Heart left ventricle (tissue), 16 donors: ENCODE measurements around the gene MYL6. TPM values are rescaled to one million over a fixed set of nuclear protein-coding genes. Genes with fewer than 3 reads are reported as not detected.
A peak's percentile ranks its signal among the peaks of the same experiment; 100 is the strongest.
"Not testable (repeated sequence)": the region's sequence is repeated elsewhere in the genome, so short reads cannot be mapped to it uniquely, and the experiment has no call there.

Experiments used
- ATAC-seq, 4 donors: fragments of 200-7000 bp; cut with Tn5 transposase; one replicate each; pipeline ENCODE4 v1.9.1; 2020 to 2022; ENCODE audit warnings: moderate library complexity in 4 of 4, mild to moderate bottlenecking in 3 of 4, moderate number of reproducible peaks in 1 of 4
- DNase-seq, 5 donors: peaks; one replicate each; pipeline ENCODE4 v3.0.0-alpha.2; 2020
- H3K27ac ChIP-seq, 12 donors: fragments of 200-600 bp; sonication (generic) in 4 of 12; one replicate each; pipeline versions ENCODE4 v1.5.0 to v1.8.0; 2016 to 2022; ENCODE audit warnings: mild to moderate bottlenecking in 2 of 12
- H3K27me3 ChIP-seq, 9 donors: fragments of 200-600 bp; sonication (generic) in 2 of 9; one replicate each; pipeline versions ENCODE4 v1.5.1 to v1.8.0; 2016 to 2022; ENCODE audit warnings: mild to moderate bottlenecking in 3 of 9
- H3K36me3 ChIP-seq, 9 donors: fragments of 200-600 bp; sonication (generic) in 2 of 9; one replicate each; pipeline versions ENCODE4 v1.5.0 to v1.8.0; 2018 to 2022; ENCODE audit warnings: mild to moderate bottlenecking in 2 of 9
- H3K4me1 ChIP-seq, 12 donors: fragments of 200-600 bp; sonication (generic) in 4 of 12; one replicate each; pipeline versions ENCODE4 v1.5.0 to v1.8.0; 2016 to 2022; ENCODE audit warnings: mild to moderate bottlenecking in 3 of 12
- H3K4me3 ChIP-seq, 12 donors: fragments of 200-600 bp; sonication (generic) in 4 of 12; one replicate each; pipeline versions ENCODE4 v1.5.0 to v1.8.0; 2017 to 2022; ENCODE audit warnings: mild to moderate bottlenecking in 9 of 12, moderate library complexity in 4 of 12
- H3K9me3 ChIP-seq, 12 donors: fragments of 200-600 bp; sonication (generic) in 4 of 12; one replicate each; pipeline versions ENCODE4 v1.5.0 to v1.8.0; 2016 to 2022; ENCODE audit warnings: mild to moderate bottlenecking in 1 of 12
- POLR2A ChIP-seq, 2 donors: fragments of 450-650 bp; IDR thresholded peaks; one replicate each; pipeline ENCODE4 v1.6.1; 2017; ENCODE audit warnings: antibody characterized with exemption in 2 of 2, mild to moderate bottlenecking in 2 of 2, moderate library complexity in 2 of 2
- WGBS, 4 donors: extraction: QIAGEN DNeasy Blood & Tissue Kit in 2 of 4; methylation state at CpG; one replicate each; pipeline versions ENCODE4 v1.1.5 to v1.1.7; 2013 to 2018; 5-methylcytosine and 5-hydroxymethylcytosine counted together
- intact Hi-C, 10 donors: fragments of 100-400 bp; cut with DNase I; formaldehyde crosslinking; loops; one replicate each; pipeline versions ENCODE4 v1.11.1 to v1.14.2; 2022
- polyA plus RNA-seq, 2 donors: library from polyadenylated mRNA; stranded (reverse); fragments of 200-250 nt; gene quantifications; one replicate each; pipeline ENCODE4 v1.2.3, GENCODE V29; 2013
- total RNA-seq, 9 donors: library from RNA; depleted of rRNA in 2 of 9; stranded (reverse); fragments of >200 nt in 2 of 9; fragmentation: NEBNext Ultra II Directional in 3 of 9; extraction: Animal tissue kit (Norgen Biotek cat#: 25700) in 3 of 9; gene quantifications; one replicate each; pipeline versions ENCODE4 v1.1.0 to v1.2.4, GENCODE V29; 2016 to 2023
- TF ChIP-seq, protein P1 (sequence below), 12 donors: fragments of 200-600 bp; sonication (generic) in 4 of 12; IDR thresholded peaks; one replicate each; pipeline versions ENCODE4 v1.5.0 to v1.8.0; 2018 to 2022; ENCODE audit warnings: antibody characterized with exemption in 12 of 12, mild to moderate bottlenecking in 5 of 12
- donor health status: ischemic (EF 13 %, LVEDD 7.1; RV severe dilation, severe dysfunction).
- donor health status: healthy with polysubstance abuse.
- donor health status: DM: no; HTN: yes; CAD: no.
- donor health status: DM: no; HTN: no; CAD: no.
- donor health status: ischemic (EF 25% LVEDD 6.9; RV normal size, moderate dysfunction).
- donor health status: ischemic (EF 25% LVEDD 5.7; RV mildly dilated, moderate dysfunction).
- donor health status: healthy.
- donor health status: DM: yes; HTN: yes; CAD: no.
- donor health status: ischemic (EF 35%, LVEDD 5.7; RV mildly dilated, moderate dysfunction).
- donor health status: nonischemic (EF 11% LVEDD 7.7; RV severe dilation, severe dysfunction).
- donor health status: DM: yes; HTN: yes; CAD: no.
- donor health status: PGD.
- donor health status: ischemic (EF 29% LVEDD 5.4; RV normal size, mild dysfunction).
- donor health status: nonischemic (EF 23%, LVEDD 6.1; RV moderate dilation, normal function).

MYL6 gene
- total and polyA plus RNA-seq, 11 donors: 355 to 1,383 (median 718) TPM

DNA sequence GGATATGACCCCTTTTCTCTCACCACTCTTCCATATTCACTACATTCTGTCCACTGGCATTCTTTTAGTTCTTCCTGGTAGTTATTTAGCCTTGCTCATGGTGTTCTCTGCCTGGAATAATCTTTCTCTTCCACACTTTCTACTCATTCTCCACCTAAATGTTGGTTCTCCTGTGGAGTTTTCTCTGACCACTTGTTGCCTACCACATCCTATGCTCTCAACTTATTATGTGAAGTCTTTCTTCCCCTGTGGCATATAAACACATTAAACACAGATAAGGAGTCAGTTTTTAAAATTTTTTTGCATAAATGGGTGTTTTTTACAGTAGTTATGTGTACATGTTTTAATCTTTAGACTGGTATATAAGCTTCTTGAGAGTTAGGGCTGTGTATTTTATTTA, 34.4 kb downstream of the MYL6 start:
- Histone ChIP-seq H3K4me1 (peaks cover 0 to 32% (median 14%) of the 10 kb centered on the region in 12 donors), H3K27me3 (no peaks in the 10 kb centered on the region), H3K27ac (no peak overlapping the region), H3K9me3 (no peaks in the 10 kb centered on the region), H3K36me3 (peaks cover 0 to 1% (median 0%) of the 10 kb centered on the region in 9 donors), H3K4me3 (no peak overlapping the region)
- TF ChIP-seq, protein P1, sequence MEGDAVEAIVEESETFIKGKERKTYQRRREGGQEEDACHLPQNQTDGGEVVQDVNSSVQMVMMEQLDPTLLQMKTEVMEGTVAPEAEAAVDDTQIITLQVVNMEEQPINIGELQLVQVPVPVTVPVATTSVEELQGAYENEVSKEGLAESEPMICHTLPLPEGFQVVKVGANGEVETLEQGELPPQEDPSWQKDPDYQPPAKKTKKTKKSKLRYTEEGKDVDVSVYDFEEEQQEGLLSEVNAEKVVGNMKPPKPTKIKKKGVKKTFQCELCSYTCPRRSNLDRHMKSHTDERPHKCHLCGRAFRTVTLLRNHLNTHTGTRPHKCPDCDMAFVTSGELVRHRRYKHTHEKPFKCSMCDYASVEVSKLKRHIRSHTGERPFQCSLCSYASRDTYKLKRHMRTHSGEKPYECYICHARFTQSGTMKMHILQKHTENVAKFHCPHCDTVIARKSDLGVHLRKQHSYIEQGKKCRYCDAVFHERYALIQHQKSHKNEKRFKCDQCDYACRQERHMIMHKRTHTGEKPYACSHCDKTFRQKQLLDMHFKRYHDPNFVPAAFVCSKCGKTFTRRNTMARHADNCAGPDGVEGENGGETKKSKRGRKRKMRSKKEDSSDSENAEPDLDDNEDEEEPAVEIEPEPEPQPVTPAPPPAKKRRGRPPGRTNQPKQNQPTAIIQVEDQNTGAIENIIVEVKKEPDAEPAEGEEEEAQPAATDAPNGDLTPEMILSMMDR (IDR thresholded peaks at IDR 0.05): no peak
- TF ChIP-seq POLR2A (IDR thresholded peaks at IDR 0.05): no peak
- DNase-seq (no peak), ATAC-seq (no peak)
- intact Hi-C loops: loop anchor here in 8 of 10 donors (2.0 to 10.0 kb wide), 6 partner anchors 32 to 275 kb away; partner anchors contain the start of genes ANKRD52 (in 4 of the 8), SPRYD4 (in 4 of the 8) and NABP2 (in 3 of the 8)

DNA sequence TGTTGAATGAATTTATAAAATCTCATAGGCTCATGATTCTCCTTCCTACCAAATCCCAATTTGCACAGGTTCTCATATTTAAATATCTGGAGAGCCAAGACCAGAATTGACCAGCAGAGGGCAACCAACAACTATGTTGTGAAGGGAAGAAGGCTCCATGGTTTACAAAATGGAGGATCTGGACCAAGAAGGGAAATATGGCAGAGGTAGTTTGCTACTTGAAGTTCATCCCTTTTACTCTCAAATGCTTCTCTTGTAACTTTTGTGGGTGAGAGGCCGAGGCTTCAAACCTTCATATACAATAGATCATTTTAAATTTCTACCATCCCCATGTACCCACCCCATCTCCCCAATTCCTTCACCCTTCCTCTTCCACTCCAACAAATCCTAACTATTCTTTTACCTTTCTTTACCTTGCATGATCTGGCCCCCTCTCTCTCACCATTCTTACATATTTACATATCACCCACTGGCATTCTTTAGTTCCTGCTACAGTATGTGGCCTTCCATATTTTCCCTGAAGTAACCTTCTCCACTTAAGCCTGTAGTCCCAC, 34.9 kb downstream of the MYL6 start:
- TF ChIP-seq, protein P1 (IDR thresholded peaks at IDR 0.05): peak; percentile 71 to 87 (median 78)
- TF ChIP-seq POLR2A (IDR thresholded peaks at IDR 0.05): no peak
- peaks cover 0 to 27% (median 8%) of the 10 kb centered on the region in 12 donors for H3K4me1 ChIP-seq
- DNase-seq: peak in 4 of 5 donors; percentile 71 to 76 (median 74)
- no peaks in the 10 kb centered on the region for H3K27me3 ChIP-seq
- H3K27ac ChIP-seq: no peak overlapping the region
- H3K9me3 ChIP-seq: no peaks in the 10 kb centered on the region
- no peak overlapping the region for H3K4me3 ChIP-seq
- intact Hi-C loops: loop anchor here in 8 of 10 donors (1.0 to 10.0 kb wide), 8 partner anchors 31 to 274 kb away; partner anchors contain the start of genes NABP2 (in 5 of the 8), ANKRD52 (in 4 of the 8) and SPRYD4 (in 4 of the 8)
- H3K36me3 ChIP-seq: no peaks in the 10 kb centered on the region
- WGBS, 4 donors: 36 to 59% (median 46%) methylated on average over 1 of the region's 1 CpG
- ATAC-seq: no peak

- intact Hi-C loops: loop anchor here in 3 of 10 donors (10.0 kb wide), 1 partner anchor 268 kb away; the partner anchor contains the start of gene SPRYD4 (in 3 of the 3)
- peak in 3 of 4 donors; percentile 42 to 74 (median 56) for ATAC-seq
- not testable (repeated sequence) for H3K9me3 ChIP-seq, H3K4me1 ChIP-seq, H3K4me3 ChIP-seq, H3K27me3 ChIP-seq, DNase-seq, H3K36me3 ChIP-seq
- peak overlapping the region in 5 of 12 donors; percentile 2 to 25 (median 11) for H3K27ac ChIP-seq
- 57 to 72% (median 62%) methylated on average over 11 of the region's 11 CpGs for WGBS, 4 donors
Measured at GRCh38 chr12:56196818-56197550, 38.8 kb downstream of the MYL6 start.

GRCh38 chr12:56197921-56198635, 39.9 kb downstream of the MYL6 start:
- ATAC-seq: no peak
- intact Hi-C loops: loop anchor here in 3 of 10 donors (10.0 kb wide), 1 partner anchor 267 kb away; the partner anchor contains the start of gene SPRYD4 (in 3 of the 3)
- DNase-seq: no peak
- 84 to 91% (median 86%) methylated on average over 9 of the region's 9 CpGs for WGBS, 4 donors
- H3K9me3 ChIP-seq: no peaks in the 10 kb centered on the region
- TF ChIP-seq POLR2A (IDR thresholded peaks at IDR 0.05): no peak
- TF ChIP-seq, protein P1 (IDR thresholded peaks at IDR 0.05): no peak
- H3K4me1 ChIP-seq: peaks cover 0 to 11% (median 0%) of the 10 kb centered on the region in 12 donors
- H3K4me3 ChIP-seq: no peak overlapping the region
- no peaks in the 10 kb centered on the region for H3K36me3 ChIP-seq
- no peaks in the 10 kb centered on the region for H3K27me3 ChIP-seq
- H3K27ac ChIP-seq: no peak overlapping the region
